ENCODE measurements around the gene WDSUB1. TPM values are rescaled to one million over a fixed set of nuclear protein-coding genes. Genes with fewer than 3 reads are reported as not detected.

The WDSUB1 gene
- polyA plus RNA-seq, 4 donors: 26.0 to 35.0 (median 31.0) TPM

GRCh38 chr2:159270744-159271379 lies 15.6 kb downstream of the WDSUB1 start:
- no peak for DNase-seq (ENCODE audit: low read depth in 4 of 4, low spot score in 3 of 4)

- no peak for DNase-seq (ENCODE audit: low read depth in 4 of 4, low spot score in 3 of 4)
Observed at GRCh38 chr2:159267921-159268320, 18.6 kb downstream of the WDSUB1 start.

DNA sequence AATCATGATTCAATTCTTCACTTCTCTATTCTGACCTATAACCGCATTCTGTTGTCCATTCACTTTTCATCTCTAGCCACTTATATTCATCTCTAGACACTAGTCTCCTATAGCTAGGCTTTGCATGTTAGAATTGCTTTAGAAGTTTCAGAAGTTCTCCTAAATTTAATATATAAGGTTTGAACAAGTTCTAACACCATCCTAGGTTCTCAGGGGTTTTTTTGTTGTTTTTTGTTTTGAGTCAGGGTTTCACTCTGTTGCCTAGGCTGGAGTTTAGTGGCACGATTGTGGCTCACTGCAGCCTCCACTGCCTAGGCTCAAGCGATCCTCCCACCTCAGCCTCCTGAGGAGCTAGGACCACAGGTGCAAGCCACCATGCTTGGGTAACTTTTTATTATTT lies 19.9 kb downstream of the WDSUB1 start:
- DNase-seq (ENCODE audit: low read depth in 4 of 4, low spot score in 3 of 4): no peak

DNA sequence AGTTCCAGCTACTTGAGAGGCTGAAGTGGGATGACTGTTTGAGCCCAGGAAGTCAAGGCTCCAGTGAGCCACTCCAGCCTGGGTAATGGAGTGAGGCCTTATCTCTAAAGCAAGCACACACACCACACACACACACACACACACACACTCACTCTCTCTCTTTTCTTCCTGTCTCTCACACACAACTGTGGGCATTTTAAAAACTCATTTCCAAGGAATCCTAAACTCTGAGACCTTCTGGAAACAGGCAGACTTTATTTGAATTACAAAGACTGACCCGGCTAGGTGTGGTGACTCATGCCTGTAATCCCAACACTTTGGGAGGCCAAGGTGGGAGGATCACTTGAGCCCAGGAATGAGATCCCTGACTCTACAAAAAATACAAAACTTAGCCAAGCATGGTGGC lies 21.3 kb downstream of the WDSUB1 start:
- no peak for DNase-seq (ENCODE audit: low read depth in 4 of 4, low spot score in 3 of 4)

DNA sequence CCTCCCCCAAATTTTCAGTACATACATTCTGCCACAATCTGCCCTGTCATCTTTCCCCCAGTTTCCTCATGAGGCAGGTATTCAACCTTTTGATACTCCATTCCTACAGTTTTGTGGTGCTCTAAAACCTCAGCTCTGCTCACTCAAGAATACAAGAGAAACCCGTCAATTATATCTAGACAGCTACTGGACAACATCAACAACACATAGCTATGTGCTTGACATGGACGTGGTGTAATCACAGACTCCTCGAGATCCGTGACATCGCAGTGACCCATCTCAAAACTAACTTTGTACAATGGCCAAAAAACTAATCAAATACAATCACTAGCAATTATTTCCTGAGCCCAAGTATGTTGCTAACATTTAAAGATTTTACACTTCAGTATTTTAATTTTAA lies 23.6 kb downstream of the WDSUB1 start:
- DNase-seq (ENCODE audit: low read depth in 4 of 4, low spot score in 3 of 4): no peak

GRCh38 chr2:159262226-159262625 lies 24.3 kb downstream of the WDSUB1 start:
- DNase-seq (ENCODE audit: low read depth in 4 of 4, low spot score in 3 of 4): no peak

DNA sequence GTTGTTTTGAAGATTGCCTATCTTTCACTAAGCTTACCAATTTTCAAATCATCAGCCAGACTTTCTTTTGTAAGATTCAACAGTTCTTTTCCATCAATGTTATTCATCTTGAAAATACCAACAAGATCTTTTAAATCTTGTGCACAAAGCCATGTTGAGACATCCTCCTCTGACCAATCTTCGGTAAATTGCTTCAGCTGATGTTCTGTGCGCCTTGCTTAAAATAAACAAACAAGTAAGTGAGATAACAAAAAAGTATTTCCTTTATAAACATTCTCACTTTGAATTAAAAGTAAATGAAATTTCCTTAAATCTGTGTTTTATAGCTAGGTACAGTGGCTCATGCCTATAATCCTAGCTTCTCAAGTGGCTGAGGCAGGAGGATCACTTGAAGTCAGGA lies 30.3 kb downstream of the WDSUB1 start:
- DNase-seq (ENCODE audit: low read depth in 4 of 4, low spot score in 3 of 4): no peak

DNA sequence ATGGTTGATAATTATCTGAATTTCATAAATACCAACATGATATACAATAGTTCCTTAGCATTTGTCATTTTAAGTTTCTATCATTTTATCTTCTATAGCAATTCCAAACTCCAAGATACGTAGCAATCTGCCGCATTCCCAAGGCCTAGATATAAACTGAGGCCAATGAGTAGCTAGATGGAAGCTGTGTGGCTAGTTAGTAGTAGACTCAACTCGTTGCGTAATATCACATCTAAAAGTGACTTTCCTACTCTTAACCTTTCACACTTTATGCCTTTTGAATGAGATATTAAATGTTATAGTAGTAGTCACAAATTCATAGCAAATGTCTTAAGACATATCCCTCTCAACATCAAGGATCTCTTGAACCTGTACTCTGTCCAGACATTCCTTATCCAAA lies 33.6 kb downstream of the WDSUB1 start:
- no peak for DNase-seq (ENCODE audit: low read depth in 4 of 4, low spot score in 3 of 4)

DNA sequence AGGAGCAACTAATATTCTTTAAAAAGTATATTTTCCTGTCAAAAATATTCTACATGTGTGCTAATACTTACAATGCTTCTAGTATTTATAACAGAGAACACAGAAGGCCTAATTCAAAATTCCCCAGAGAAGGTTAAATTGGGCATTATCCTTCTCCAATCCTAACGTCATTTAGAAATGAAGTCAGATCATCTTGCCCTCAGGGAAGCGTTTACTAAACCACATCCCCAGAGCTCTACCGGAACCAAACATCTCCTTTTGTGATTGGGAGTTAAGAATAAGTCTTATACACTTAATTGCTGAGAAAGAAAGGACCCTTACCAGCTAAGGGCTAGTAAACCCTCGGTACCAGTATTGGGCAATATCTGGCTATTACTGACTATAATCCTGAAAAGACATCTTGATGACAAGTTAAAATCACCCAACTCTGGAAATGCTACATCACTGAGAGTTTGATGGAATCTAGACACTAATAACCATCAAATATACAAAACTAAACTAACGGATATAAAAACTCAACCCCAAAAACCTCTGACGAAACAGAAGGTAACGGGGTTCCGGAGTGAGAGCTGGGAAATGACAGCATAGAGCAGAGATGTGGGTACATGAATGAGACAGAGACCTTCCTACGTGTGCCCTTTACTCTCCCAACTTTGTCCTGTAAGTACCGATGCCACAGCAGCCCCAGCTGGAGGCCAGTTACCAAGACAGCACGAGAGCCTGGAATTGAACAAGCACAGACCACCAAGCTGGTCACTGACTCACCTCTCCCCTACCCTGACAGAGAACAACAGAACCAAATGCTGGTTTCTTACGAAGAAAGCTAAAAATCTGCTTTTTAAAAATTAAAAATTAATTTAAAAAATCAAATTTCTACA lies 35.0 kb downstream of the WDSUB1 start:
- no peak for DNase-seq (ENCODE audit: low read depth in 4 of 4, low spot score in 3 of 4)

- peak in 3 of 4 donors; percentile 59 to 75 (median 73) for DNase-seq (ENCODE audit: low read depth in 4 of 4, low spot score in 3 of 4)
Observed at GRCh38 chr2:159249990-159250715, 36.4 kb downstream of the WDSUB1 start.

DNA sequence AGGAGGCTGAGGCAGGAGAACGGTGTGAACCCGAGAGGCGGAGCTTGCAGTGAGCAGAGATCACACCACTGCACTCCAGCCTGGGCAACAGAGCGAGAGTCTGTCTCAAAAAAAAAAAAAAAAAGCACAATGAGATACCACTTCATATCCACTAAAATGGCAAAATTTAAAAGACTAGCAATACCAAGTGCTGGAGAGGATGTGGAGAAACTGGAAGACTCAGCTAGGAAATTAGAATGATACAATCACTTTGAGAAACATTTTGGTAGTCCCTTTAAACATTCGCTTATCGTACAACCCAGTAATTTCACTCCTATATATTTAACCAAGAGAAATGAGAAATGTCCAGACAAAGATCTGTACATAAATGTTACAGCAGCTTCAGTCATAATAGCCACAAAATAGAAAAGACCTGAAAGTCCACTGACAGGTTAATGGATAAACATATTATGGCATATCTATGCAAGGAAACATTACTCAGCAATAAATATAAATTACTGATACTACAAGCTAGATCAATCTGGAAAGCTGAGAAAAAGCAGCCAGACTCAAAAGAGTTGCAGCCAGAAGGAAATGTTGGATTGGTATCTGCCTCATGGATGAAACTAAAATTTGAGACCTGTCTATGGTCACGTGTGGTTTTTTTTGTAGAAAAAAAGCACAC lies 40.0 kb downstream of the WDSUB1 start:
- no peak for DNase-seq (ENCODE audit: low read depth in 4 of 4, low spot score in 3 of 4)

DNA sequence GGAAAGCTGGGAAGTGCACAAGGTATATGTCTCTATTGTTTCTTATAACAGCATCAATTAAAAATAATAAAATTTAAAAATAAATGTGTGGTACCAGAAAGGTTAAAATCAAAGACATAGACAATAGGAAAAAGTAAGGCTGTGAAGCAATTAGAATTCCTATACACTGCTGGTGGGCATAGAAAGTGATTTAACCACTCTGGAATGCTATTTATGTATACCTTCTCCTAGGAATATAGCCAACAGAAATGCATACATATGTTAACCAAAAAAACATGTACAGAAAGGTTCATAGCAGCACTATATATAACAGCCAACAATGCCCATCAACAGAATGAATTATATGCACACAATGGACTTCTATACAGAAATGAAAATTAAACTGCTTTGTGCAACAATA lies 43.0 kb downstream of the WDSUB1 start:
- no peak for DNase-seq (ENCODE audit: low read depth in 4 of 4, low spot score in 3 of 4)

- DNase-seq (ENCODE audit: low read depth in 4 of 4, low spot score in 3 of 4): no peak
Observed at GRCh38 chr2:159234868-159235267, 51.6 kb downstream of the WDSUB1 start.

DNA sequence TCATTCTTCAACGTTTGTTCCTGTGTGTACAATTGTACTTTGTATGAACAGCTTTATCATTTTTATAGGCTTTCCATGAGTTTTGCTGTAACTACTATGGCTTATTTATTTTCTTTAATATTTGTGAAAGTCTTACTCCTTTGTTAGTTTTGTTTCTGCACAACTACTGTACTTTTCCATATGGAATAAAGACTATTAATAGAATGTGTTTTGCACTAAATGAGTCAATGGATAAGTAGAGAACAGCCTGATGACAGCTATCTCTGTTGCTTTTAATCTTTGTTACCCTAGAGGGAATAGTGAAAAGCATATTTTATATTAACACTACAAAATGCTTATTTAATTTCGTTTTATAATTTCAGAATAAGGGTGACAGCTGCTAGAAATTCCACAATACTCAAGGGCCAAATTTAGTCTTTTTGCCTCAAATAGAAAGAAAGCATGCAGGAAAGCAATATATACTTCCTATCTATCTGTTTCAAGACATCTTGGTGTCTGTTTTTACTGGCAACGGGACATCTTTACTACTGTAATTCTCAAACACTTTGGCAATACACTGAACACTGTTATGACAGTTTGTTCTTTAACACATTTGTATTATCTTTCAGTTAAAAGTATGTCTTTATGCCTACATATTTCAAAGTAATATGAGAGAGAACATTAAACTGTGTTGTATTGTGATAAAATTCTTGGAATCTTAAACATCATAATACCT lies 53.9 kb downstream of the WDSUB1 start:
- no peak for DNase-seq (ENCODE audit: low read depth in 4 of 4, low spot score in 3 of 4)

GRCh38 chr2:159230145-159230877 lies 56.2 kb downstream of the WDSUB1 start:
- no peak for DNase-seq (ENCODE audit: low read depth in 4 of 4, low spot score in 3 of 4)

DNA sequence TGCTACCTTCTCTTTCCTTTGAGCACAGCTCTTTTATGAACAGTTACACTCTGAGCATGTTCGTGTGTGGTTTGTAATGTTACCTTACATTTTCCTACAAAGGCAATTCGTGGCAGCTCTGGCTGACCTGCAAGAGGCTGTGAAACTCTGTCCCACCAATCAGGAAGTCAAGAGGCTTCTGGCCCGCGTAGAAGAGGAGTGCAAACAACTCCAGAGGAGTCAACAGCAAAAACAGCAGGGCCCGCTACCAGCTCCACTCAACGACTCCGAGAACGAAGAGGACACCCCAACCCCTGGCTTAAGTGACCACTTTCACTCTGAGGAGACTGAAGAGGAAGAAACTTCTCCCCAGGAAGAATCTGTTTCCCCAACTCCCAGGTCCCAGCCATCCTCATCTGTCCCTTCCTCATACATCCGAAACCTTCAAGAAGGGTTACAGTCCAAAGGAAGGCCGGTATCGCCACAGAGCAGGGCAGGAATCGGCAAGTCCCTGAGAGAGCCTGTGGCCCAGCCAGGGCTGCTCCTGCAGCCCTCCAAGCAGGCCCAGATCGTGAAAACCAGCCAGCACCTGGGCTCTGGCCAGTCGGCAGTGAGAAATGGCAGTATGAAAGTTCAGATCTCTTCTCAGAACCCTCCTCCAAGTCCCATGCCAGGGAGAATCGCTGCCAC lies 56.9 kb downstream of the WDSUB1 start:
- no peak for DNase-seq (ENCODE audit: low read depth in 4 of 4, low spot score in 3 of 4)

GRCh38 chr2:159228081-159228581 lies 58.4 kb downstream of the WDSUB1 start:
- DNase-seq (ENCODE audit: low read depth in 4 of 4, low spot score in 3 of 4): no peak

GRCh38 chr2:159227467-159227866 lies 59.0 kb downstream of the WDSUB1 start:
- no peak for DNase-seq (ENCODE audit: low read depth in 4 of 4, low spot score in 3 of 4)

All from right renal pelvis (tissue), 4 donors.